Stimulated activated CD4-positive, alpha-beta T cell treated with anti-CD3 and anti-CD28 coated beads, Interleukin-2, amount 100 ng/mL, for 48 hours (primary cell): Measurements from ENCODE around the gene HOATZ.

Source experiments
- DNase-seq, 2 donors: peaks; one replicate each; pipeline ENCODE4 v3.0.0-alpha.2; 2020

Gene HOATZ

DNA sequence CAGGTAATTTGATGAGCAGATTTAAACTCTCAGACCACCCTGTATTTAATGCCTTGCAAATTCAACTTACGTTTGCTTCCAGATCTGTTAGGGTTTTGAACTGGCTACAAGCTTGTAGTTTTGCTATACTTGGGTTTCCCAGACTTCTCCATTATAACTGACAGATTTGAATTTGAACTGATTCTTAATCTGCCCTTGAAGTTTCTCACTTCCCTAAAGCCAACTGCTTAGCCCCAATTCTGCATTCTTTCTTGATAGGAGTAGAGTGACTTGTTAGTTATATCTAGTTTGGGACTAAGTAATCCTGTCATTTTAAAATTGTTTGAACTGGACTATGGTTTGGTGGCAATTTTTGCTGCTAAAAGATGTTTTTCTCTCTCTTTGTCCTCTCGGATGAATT is 35.7 kb downstream of the HOATZ start:
- DNase-seq: no peak

DNA sequence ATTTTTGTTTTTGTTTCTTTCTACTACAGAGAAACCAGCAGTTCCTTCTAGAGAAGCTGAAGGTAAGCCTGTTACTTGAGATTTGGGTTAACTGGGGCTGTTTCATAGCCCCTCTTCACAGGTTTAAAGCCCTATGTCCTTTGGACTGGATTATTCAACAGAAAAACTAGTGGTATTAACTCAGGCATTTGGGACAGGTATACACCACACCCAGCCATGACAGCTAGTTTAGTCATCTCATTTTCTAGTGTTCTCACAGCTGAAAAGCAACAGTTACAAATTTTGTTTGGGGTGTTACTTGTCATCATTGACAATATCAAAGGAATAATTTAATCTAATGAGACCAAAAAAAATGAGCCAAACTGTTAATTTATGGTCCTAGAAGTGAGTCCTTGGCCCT is 40.0 kb downstream of the HOATZ start:
- no peak for DNase-seq

DNA sequence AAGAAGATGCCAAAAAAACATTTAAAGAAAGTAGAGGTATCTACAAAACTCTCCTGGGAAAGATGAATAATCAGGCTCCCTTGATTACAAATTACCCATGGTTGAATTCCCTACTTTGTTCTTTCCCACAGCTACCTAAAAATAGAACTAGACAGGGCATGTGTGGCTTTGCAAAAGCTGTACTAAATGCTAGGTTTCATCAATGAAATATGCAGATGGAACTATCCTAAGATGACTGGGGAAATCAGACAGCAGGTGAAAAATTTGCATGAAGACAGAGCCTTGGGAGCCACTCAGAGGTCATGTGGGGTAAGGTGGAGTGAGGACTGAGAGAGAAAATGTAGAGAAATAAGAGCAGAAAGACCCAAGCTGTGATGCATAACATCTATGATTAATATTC is 40.7 kb downstream of the HOATZ start:
- DNase-seq: no peak

DNA sequence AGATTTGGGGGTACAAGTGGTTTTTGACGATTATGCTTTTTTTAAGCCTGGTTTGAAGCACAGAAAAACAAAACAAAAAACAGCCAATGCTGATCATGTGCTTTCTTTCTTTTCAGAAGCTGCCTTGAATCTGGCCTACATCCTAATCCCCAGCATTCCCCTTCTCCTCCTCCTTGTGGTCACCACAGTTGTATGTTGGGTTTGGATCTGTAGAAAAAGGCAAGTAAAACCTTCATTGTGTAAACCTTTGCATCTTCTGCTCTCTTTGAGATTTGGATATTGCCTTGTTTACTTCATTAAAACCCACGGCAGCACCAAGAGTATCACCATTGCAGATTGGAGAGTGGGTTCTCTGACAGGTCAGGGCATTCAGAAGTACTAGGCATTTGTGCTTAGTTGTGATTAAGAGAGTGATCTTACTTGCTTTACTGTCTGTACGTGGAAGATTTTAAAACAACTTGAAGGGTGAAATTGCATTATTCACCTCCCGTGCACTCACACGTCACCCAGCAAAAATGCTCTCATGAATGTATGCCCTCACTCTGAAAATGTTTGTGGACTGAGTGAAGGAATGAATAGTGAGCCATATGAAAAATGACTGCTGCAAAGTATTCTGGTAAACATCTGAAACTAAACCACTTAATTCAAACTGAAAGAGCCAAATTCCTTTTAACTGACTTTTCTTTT is 43.0 kb downstream of the HOATZ start:
- no peak for DNase-seq

DNA sequence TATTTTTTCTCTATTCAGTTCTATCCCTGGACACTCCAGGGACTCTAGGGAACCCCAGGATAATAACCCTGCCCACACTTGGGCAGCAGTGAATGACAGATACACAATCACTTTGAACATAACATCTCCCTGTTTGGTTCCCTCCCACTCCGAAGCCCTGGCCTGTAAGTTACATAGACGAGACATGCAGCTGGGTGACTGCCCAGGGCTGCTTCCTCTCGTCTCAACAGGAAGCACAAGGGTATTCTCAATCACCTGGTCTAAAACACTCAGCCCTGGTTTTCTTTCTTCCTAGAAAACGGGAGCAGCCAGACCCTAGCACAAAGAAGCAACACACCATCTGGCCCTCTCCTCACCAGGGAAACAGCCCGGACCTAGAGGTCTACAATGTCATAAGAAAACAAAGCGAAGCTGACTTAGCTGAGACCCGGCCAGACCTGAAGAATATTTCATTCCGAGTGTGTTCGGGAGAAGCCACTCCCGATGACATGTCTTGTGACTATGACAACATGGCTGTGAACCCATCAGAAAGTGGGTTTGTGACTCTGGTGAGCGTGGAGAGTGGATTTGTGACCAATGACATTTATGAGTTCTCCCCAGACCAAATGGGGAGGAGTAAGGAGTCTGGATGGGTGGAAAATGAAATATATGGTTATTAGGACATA is 45.4 kb downstream of the HOATZ start:
- no peak for DNase-seq

DNA sequence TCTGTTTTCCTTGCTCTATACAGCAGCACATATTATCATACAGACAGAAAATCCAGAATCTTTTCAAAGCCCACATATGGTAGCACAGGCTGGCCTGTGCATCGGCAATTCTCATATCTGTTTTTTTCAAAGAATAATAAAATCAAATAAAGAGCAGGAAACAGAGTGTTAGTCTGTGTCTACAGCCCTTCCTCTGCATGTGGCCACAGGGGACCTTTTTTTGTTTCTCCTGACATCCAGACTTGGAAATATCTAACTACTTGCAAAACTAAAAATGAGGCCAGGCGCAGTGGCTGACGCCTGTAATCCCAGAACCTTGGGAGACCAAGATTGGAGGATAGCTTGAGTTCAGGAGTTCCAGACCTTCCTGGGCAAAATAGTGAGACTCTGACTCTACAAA is 46.2 kb downstream of the HOATZ start:
- no peak for DNase-seq

DNA sequence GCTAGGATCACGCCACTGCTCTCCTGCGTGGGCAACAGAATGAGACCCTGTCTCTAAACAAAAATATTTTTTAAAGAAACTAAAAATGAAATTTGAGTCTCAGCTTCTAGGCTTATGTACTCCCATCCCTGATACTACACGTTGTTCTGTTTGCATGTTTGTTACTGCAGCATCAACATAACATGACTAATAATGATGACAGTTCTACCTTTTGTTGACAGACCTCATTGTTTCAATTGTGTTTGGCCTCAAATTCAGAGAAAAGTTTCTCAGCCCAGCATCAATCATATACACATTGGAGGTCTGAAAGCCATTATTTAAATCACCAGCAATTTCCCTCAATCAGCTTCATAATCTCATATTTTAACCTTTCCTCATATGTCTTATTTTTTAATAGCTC is 46.7 kb downstream of the HOATZ start:
- DNase-seq: no peak

DNA sequence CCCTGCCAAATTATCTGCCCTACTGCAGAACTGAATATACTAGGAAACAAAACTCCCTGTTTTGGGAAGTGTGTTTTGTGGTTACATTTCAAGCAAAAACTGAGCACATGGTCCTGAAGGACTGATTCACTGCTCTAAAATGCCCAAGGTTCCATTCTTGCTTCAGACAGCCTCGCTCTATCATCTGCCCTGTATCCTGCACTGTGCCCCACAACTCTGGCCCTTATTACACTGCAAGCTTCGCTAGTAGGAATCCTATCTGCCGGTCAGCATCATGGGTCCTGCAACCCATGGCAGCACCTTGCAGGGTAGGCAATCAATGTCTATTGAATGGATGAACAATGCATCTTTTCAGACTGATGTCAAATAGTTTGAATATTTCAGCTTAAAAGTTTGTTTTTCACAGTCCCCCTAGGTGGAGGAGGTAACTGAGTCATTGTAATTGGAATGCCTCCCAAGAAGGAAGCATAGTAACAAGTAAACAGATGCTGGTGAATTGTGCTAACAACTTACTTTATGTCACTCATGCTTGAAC is 47.3 kb downstream of the HOATZ start:
- no peak for DNase-seq

DNA sequence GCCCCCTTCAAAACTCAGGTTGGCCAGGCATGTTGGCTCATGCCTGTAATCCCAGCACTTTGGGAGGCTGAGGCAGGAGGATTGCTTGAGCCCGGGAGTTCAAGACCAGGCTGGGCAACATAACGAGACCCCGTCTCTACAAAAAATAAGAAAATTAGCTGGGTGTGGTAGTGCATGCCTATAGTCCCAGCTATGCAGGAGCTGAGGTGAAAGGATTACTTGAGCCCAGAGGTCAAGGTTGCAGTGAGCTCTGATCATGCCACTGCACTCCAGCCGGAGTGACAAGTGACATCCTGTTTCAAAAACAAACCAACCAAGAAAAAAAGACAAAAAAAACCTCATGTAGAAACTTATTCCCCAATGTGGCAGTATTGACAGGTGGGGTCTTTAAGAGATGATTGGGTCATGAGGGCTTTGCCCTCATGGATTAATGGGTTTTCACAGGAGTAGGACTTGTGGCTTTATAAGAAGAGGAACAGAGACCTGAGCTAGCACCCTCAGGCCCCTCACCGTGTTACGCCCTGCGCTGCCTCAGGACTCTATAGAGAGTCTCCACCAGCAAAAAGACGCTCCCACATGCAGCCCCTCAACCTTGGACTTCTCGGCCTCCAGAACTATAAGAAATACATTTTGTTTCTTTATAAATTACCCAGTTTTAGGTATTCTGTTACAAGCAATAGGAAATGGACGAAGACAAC is 48.3 kb downstream of the HOATZ start:
- no peak for DNase-seq

DNA sequence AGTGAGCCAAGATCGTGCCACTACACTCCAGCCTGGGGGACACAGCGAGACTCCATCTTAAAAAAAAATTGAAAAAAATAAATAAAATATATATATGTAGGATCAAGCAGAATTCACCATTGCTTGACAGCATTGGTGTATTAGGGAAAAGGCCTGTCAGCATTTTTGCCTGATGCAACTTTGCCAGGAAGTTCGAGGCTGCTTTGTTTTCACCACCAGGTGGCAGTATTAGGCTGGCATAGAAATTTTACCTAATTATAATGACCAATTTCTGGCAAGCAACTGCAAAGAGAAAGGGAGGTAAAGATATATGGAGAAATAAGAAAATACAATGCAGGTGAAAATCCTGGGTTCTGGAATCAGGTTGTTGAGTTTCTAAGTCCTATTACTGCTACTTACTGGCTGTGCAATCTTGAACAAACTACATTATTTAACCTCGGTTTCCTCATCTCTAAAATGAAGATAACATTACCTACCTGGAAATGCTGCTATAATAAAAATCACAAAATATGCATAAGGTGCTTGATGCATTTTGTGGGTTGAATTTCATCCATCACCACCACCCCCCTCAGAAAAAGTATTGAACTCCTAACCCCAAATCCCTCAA is 50.6 kb downstream of the HOATZ start:
- peak; percentile 60 to 62 for DNase-seq

DNA sequence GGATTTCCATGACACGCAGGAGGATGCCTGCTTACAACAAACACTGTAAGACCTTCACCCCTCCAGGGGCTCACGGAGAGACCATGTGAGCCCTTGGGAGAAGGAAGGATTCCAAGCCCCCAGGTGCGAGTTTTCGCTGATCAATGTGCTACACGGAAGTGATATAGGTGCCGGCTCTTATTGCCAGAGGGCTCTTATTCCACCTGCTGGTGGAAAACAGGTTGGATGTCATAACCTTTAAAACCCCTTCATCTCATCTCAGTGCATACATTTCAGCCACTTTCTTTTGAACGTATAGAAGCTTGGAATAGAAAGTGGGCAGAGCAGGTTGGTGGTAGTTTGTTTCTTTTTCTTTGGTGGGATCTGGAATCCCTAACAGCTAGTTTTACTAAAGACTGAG is 51.7 kb downstream of the HOATZ start:
- DNase-seq: no peak

DNA sequence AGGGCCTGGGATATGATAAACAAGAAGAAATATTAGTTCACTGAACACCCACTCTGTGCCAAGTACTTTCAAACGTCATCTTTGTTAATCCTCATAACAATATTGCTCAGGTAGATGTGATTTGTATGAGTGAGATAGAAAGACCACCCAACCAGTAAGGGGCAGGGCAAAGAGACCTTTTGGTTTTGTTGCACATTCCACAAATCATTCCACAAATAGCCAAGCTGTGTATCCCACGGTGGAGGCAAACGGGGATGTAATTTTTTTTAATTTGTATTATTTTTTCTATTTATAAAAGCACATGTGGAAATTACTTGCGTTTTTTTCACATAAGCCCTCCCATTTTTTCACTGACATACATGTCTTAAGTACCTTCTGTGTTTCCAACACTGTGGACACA is 54.9 kb downstream of the HOATZ start:
- no peak for DNase-seq

DNA sequence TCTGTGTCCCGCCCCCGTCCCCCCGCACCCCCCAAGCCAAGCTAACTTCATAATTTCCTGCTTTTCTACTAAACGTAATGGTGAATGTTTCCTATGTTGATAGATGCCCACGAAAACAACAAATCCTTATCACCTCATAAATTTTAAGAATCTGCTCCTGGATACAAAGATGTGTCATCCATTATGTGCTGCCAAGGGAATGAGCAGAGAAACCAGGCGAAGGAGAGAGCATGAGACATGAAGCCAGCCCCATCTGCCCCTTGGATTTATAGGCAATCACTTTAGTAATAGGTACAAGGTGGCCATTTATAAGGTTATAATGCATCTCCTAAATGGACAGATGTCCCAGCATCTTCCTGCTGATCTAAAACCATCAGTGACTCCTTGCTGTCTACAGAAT is 56.2 kb downstream of the HOATZ start:
- no peak for DNase-seq

DNA sequence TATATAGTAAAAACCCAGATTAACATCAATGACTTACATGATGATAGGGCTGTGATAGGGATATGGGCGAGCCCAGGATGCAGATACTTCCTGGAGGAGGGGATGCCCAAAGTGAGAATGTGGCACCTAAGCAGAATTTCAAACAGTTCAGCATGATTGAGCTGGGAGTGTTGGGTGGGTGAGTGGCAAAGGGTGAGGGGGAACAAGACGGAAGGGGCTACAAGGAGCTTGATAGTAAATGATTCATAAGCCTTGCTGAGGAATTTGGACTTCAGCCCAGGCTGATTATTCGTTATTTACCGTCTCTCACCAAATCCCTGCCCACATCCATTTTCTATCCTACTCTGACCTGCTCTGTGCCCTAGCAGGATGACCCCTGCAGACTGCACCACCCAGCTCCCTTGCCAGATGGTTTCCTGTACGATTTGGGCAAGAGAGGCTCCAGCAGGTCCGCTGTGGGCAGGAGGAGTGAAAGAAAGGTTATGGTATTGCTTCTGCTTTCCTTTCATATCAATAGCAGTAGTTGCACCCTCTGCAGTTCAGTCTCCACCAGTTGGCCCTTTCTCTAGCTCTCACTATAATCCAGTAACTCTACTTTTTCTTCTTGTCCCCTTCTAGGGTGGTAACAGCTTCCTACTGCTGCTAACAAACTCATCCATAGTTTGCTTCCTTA is 57.4 kb downstream of the HOATZ start:
- DNase-seq: no peak

DNA sequence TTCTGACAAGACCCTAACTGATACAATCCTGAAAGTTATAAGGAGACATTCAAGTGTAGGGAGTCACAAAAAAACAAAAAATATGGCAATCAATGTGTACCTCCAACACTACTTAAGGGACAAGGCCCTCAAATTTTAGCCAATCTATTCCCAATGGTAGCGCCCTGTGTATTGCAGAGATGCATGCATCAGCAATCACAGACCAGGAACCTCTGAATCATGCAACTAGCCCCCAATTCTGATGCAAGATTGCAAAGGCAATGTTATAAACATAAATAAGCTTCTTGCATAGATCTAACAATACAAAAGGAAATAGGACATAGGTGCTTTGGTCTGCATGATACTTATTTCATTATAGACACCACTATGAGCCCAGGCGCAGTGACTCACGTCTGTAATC is 58.0 kb downstream of the HOATZ start:
- DNase-seq: no peak

DNA sequence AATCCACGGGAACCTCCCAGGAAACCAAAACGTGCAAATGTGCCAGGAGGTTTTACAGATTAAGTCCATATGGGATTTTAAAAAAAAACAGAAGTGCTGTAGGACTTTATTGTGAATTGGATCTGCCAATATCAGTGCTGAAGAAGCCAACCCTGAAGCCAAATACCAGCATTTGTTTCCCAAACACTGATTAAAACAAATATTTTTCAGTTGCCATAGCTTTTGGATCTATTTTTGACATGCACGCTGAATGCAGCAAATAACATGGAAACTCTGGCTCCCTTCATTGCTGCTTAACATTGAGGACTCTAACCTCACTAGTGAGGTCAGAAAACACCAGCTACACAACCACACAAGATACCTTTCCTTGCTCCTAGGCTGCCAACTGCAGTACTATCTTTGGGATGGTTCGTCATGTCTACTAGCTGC is 59.3 kb downstream of the HOATZ start:
- DNase-seq: no peak

DNA sequence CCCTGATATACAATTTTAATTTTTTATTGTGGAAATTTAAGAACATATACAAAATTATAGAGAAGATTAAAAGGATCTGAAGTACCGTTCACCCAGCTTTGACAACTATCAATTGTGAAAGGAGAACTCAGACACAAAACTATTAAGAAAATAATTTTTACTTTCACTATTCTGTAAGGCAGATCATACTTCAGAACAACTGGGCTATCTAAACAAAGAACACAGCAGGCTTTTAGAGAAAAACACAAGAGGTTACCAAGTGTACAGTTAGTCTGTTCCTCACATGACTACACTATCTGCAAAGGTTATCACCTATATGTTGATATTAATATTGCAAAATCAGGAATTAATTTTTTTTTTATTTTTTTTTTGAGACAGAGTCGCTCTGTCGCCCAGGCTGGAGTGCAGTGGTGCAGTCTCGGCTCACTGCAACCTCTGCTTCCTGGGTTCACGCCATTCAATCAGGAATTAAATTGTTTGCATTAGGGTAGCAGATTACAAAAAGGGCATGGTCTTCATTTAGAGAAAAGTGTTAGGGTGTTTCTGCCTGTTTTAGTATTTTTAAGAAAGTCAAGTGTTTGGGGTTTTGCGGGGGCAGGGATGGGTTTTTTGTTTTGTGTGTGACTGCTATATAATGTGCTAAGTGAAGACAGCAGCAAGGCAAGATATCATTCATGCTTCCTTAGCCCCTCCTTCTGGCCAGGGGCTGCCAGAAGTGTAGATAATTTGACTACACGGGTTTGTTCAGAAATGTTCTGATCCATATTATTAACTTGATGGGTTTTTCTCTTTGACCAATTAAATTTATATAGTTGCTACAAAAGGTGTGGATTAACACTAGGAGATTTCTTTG is 60.0 kb downstream of the HOATZ start:
- DNase-seq: no peak

DNA sequence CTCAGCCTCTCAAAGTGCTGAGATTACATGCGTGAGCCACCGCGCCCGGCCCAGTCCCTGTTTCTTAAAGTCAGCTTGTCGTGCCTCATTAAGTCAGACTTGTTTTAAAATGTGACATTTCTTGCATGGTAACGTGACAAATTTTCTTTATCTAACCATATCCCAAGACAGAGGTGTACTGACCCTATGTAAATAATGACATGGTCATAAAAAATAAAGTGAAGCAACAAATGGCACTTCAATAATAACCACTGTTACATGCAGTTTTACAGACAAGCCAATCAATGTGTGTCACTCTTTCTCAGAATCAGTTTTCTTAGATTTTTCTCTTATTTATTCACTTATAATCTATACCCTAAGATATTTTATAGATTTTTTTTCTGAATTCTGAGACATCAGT is 61.2 kb downstream of the HOATZ start:
- no peak for DNase-seq

DNA sequence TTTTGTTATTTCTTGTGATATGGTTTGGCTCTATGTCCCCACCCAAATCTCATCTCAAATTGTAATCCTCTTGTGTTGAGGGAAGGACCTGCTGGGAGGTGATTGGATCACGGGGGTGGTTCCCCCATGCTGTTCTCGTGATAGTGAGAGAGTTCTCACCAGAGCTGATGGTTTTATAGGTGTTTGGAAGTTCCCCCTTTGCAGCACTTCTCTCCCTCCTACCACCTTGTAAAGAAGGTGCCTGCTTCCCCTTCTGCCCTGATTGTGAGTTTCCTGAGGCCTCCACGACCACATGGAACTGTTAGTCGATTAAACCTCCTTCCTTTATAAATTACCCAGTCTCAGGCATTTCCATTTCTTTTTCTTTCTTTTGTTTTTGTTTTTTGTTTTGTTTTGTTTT is 63.2 kb downstream of the HOATZ start:
- DNase-seq: no peak

DNA sequence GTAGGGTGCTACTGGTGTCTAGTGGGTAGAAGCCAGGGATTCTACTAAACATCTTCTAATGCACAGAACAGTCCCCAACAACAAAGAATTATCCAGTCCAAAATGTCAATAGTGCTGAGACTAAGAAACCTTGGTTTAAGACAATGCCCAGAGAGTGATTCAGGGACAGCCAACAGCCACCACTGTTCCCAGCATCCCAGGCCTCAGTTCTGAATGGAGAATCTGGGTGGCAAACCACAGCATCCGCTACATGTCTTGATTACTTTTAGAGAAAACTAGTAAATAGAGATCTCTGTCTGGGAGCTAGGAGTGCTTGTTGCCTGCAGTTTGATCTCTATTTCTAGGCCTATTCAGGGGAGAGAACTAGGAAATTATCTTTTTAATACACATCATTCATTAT is 66.8 kb downstream of the HOATZ start:
- DNase-seq: no peak

DNA sequence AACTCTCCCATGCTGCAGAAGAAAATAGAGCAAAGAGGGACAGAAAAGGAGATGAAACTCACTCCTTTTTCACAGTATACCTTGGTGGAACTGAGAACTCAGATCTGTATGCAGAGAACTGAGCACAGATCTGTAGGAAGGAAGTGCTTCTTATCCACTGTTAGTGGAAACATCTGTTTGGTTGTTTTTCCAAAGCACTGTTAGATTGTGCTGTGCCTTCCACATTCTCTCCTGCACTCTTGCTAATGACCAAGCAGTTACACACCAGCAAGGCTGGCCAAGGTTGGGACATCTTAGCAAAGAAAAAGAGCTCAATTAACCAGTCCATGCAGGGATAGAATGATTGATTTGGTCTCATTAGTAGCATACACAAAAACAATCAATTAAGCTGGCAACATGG is 67.6 kb downstream of the HOATZ start:
- DNase-seq: no peak

DNA sequence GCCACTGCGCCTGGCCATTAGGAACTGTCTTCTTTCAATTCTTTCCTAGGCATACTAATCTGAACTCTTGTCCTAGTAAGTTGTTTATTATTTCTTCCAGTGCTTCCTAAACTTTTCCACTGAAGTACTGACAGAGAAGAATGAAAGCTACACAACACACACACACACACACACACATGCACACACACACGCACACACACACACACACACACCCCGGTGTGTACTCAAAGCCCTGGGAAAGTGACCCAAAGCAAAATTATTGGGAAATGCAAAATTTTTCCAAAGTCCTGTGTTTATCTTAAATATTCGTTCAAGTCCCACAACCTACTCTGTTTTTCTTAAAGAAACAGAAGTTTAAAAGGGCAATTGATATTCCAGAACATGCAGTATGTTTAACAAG is 68.3 kb downstream of the HOATZ start:
- no peak for DNase-seq
